NCI-H1048 (cell line): ENCODE results near the gene CLEC9A.

Source experiments
- DNase-seq: peaks from one replicate; lab custom pipeline; 2025; lab: John Stamatoyannopoulos, UW

Gene CLEC9A

DNA sequence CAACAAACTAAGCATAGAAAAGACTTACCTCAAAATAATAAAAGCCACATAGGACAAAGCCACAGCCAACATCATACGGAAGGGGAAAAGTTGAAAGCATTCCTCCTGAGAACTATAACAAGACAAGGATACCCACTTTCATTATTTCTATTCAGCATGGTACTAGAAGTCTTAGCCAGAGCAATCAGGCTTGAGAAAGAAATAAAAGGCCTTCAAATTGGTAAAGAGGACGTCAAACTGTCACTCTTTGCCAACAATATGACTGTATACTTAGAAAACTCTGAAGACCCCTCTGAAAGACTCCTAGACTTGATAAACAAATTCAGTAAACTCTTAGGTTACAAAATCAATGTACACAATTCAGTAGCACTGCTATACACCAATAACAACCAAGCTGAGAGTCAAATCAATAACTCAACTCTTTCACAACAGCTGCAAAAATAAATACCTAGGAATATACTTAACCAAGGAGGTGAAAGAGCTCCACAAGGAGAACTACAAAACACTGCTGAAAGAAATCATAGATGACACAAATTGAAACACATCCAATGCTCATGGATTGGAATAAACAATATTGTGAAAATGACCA is 79.9 kb downstream of the CLEC9A start:
- no peak for DNase-seq

DNA sequence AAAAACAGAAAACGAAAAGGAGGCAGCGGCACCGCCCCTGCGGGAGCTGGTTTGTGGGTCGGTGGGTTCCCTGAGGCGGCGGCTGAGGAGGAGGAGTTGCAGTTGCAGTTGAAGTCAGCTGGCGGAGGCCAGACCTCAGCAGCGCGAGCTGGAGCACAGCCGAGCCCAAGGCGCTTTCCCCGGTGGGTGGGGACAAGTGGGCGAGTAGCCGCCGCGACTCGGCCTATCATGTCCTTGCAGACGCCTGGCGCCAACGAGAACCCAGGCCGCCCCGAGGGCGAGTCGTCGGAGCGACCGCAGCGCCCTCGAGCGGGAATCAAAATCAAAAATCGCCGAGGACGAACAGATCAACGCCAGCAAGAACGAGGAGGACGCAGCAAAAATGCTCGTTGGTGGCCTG is 81.0 kb downstream of the CLEC9A start:
- no peak for DNase-seq

DNA sequence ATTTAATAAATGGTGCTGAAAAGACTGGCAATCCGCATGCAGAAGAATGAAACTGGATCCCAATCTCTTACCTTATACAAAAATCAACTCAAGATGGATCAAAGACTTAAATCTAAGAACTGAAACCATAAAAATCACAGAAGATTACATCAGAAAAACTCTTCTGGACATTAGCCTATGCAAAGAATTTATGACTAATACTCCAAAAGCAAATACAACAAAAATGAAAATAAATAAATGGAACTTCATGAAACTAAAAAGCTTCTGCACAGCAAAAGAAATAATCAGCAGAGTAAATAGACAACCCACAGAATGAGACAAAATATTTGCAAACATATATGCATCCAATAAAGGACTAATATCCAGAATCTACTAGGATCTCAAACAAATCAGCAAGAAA is 82.6 kb downstream of the CLEC9A start:
- DNase-seq, result no peak

DNA sequence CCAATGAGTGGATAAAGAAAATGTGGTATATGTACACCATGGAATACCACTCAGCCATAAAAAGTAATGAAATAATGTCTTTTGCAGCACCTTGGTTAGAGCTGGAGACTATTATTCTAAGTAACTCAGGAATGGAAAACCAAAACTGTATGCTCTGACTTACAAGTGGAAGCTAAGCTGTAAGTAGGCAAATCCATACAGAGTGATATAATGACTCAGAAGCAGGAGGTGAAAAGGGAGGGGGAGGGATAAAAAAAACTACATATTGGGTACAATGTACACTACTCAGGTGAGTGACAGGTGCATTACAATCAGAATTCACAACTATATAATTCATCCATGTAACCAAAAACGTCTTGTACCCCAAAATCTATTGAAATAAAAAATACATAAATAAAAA is 83.4 kb downstream of the CLEC9A start:
- DNase-seq, result no peak

DNA sequence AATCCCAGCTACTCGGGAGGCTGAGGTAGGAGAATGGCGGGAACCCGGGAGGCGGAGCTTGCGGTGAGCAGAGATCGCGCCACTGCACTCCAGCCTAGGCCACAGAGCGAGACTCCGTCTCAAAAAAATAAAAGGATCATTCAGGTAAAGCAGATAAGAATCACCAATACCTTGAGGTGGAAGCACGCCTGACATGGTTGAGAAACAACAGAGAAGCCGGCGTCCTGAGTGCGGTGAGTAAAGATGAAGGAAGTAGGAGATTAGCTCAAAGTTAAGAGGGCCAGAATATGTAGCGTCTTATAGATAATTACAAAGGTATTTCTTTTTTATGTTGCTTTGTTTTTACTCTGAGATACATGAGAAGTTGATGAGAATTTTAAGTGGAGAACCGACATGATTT is 84.8 kb downstream of the CLEC9A start:
- DNase-seq, result no peak
